Measurements from ENCODE around the gene IFNL4. TPM values are rescaled to one million over a fixed set of nuclear protein-coding genes. Genes with fewer than 3 reads are reported as not detected.
"Not testable (repeated sequence)": the region's sequence is repeated elsewhere in the genome, so short reads cannot be mapped to it uniquely, and the experiment has no call there.

The IFNL4 gene
- total and polyA plus RNA-seq, 2 donors (not counting 1 experiment from before 2014, with no cell fraction given): not detected

DNA sequence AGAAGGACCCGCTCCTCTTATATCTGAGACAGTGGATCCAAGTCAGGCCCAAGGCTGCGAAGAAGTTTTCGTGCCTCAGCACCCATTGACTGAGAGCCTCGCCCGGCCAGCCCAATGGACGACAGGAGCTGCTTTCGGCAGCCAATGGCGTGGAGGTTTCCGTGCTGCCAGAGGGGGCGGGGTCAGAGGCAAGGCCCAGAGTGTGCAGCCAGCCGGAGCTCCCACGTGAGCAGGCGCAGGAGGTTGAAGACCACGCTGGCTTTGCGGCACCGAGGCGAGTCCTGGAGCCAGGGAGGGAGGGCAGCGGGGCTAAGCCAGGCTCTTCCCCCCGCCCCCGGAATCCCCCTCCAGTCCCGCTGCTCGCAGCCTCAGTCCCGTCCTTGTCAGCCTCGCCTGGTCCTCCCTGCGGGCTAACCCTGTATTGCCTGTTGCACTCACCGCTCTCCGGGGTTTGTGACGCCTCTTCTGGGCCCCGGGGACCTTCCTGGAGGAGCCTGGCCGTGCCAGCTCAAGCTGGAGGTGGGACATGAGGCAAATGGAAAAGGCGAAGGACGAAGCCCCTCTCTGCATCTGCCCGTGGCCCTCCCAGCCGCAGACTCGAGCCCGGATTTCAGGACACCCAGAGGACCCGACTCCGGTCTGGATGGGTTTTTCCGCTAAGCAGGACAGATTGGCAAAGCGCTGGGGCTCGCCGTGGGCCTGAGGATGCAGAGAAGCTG lies 1.5 kb downstream of the IFNL4 start:
- no peaks in the 10 kb centered on the region for H3K4me1 Mint-ChIP-seq
- POLR2A ChIA-PET: no interaction called here

DNA sequence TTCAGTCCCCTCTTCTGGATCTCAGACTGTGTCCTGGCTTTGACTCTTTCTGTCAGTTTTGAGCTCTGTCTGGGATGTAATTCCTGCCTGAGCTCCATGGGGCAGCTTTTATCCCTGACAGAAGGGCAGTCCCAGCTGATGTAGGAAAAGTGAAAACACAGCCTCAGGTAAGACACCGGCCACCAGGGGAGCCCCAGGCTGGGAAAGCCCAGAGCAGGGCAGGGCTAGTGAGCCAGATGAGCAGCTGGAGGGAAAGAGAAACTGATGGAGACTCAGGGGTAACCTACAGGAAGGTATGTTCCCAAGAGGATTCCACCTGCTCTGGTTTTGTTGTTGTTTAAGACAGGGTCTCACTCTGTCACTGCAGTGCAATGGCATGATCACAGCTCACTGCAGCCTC lies 3.5 kb downstream of the IFNL4 start:
- DNase-seq: not testable (repeated sequence)

More for the DNA sequence above, 1.5 kb downstream of the IFNL4 start:
- no peak overlapping the region for H3K27ac Mint-ChIP-seq
- whole genome bisulfite sequencing (ENCODE audit: insufficient coverage): 56% methylated on average over 41 of the region's 42 CpGs
- H3K27me3 Mint-ChIP-seq: peaks cover 13% of the 10 kb centered on the region
- ATAC-seq (ENCODE audit: low read depth) (peak; percentile 58), DNase-seq (no peak)
- no peak overlapping the region for H3K27ac ChIP-seq (ENCODE audit: low read length in 2 of 2)
- peak overlapping the region; percentile 13 for H3K4me3 Mint-ChIP-seq
- no peaks in the 10 kb centered on the region for H3K9me3 Mint-ChIP-seq (ENCODE audit: insufficient read depth)
- no peaks in the 10 kb centered on the region for H3K36me3 ChIP-seq (replicated peaks in 1 of 2; ENCODE audit: control extremely low read depth in 1 of 2, control insufficient read depth in 1 of 2, extremely low read depth in 1 of 2, insufficient read depth in 2 of 2, low read length in 1 of 2)
- no peaks in the 10 kb centered on the region for H4K20me1 ChIP-seq (ENCODE audit: control insufficient read depth, insufficient read depth, low read length, poor library complexity, severe bottlenecking)
- H3K4me1 ChIP-seq (ENCODE audit: control insufficient read depth in 2 of 2, insufficient read depth in 2 of 2, low read length in 2 of 2): peaks cover 9 to 12% of the 10 kb centered on the region in 2 donors
- TF ChIP-seq, protein P1, sequence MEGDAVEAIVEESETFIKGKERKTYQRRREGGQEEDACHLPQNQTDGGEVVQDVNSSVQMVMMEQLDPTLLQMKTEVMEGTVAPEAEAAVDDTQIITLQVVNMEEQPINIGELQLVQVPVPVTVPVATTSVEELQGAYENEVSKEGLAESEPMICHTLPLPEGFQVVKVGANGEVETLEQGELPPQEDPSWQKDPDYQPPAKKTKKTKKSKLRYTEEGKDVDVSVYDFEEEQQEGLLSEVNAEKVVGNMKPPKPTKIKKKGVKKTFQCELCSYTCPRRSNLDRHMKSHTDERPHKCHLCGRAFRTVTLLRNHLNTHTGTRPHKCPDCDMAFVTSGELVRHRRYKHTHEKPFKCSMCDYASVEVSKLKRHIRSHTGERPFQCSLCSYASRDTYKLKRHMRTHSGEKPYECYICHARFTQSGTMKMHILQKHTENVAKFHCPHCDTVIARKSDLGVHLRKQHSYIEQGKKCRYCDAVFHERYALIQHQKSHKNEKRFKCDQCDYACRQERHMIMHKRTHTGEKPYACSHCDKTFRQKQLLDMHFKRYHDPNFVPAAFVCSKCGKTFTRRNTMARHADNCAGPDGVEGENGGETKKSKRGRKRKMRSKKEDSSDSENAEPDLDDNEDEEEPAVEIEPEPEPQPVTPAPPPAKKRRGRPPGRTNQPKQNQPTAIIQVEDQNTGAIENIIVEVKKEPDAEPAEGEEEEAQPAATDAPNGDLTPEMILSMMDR (IDR thresholded peaks at IDR 0.05): no peak
- TF ChIP-seq EZH2 (IDR thresholded peaks at IDR 0.05; ENCODE audit: borderline replicate concordance, insufficient read depth, low read depth, low read length, poor library complexity, severe bottlenecking): no peak
- H2AFZ ChIP-seq (ENCODE audit: insufficient read depth, low read depth, low read length, poor library complexity, severe bottlenecking): peak overlapping the region; percentile 54
- peak overlapping the region in 3 of 5 experiments; percentile 7 to 23 (median 10) for H3K4me3 ChIP-seq (ENCODE audit: control extremely low read depth in 1 of 5, extremely low read depth in 1 of 5, insufficient read depth in 1 of 5, low read depth in 2 of 5, low read length in 4 of 5)
- H3K9ac ChIP-seq (ENCODE audit: low read length): no peak overlapping the region
- intact Hi-C loops (cut with micrococcal nuclease): no loop called here
- CTCF ChIA-PET: no interaction called here
- H3K9me3 ChIP-seq (ENCODE audit: control extremely low read depth in 1 of 3, control insufficient read depth in 2 of 3, insufficient read depth in 1 of 3, low read length in 2 of 3): no peaks in the 10 kb centered on the region
- H3K79me2 ChIP-seq (ENCODE audit: control insufficient read depth, insufficient read depth, low read length): no peaks in the 10 kb centered on the region
- H3K27me3 ChIP-seq (replicated peaks in 1 of 4; ENCODE audit: control extremely low read depth in 1 of 4, control insufficient read depth in 3 of 4, insufficient read depth in 4 of 4, low read length in 3 of 4): peaks cover 0 to 15% (median 3%) of the 10 kb centered on the region in 4 experiments
- peak overlapping the region; percentile 59 for H3K4me2 ChIP-seq (replicated peaks; ENCODE audit: low read depth, low read length, poor library complexity, severe bottlenecking)

DNA sequence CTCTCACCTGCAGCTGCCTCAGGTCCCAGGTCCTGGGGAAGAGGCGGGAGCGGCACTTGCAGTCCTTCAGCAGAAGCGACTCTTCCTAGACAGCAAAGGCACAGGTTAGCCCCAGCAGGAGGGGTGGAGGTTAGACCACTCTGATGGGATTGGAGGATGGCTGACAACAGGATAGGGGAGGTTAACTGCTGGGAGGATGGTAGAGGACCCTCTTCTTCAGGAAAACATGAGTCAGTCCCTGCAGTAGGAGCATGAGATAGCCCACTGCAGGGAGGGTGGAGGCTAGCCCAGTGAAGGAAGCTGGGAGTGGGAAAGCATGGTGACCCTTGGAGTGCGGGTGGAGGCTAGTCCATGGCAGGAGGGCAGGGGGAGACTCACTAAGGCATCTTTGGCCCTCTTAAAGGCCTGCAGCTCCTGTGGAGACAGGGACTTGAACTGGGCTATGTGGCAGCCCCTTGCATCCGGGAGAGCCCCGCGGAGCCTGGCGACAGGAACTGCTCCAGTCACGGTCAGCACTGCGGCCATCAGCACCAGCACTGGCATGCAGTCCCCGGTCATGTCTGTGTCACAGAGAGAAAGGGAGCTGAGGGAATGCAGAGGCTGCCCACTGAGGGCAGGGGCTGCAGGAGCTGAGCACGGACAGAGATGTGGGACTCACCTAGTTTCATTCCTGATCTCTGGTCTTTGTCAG lies 4.1 kb downstream of the IFNL4 start, which contains the start of gene IFNL3:
Gene IFNL3 (minus strand): TSS at position 597 of the 691 bp plus-strand sequence. CDS start 39 bp downstream, at position 558.
- H3K9ac ChIP-seq (ENCODE audit: low read length); H4K20me1 ChIP-seq (ENCODE audit: control insufficient read depth, insufficient read depth, low read length, poor library complexity, severe bottlenecking); H3K4me3 Mint-ChIP-seq; CTCF ChIA-PET; H3K4me3 ChIP-seq (ENCODE audit: control extremely low read depth in 1 of 5, extremely low read depth in 1 of 5, insufficient read depth in 1 of 5, low read depth in 2 of 5, low read length in 4 of 5); H3K36me3 ChIP-seq (replicated peaks in 1 of 2; ENCODE audit: control extremely low read depth in 1 of 2, control insufficient read depth in 1 of 2, extremely low read depth in 1 of 2, insufficient read depth in 2 of 2, low read length in 1 of 2); ATAC-seq (ENCODE audit: low read depth); POLR2A ChIA-PET; intact Hi-C loops (cut with micrococcal nuclease); H3K27ac ChIP-seq (ENCODE audit: low read length in 2 of 2); H3K27ac Mint-ChIP-seq; DNase-seq; H3K4me2 ChIP-seq (replicated peaks; ENCODE audit: low read depth, low read length, poor library complexity, severe bottlenecking); H3K9me3 ChIP-seq (ENCODE audit: control extremely low read depth in 1 of 3, control insufficient read depth in 2 of 3, insufficient read depth in 1 of 3, low read length in 2 of 3); H3K79me2 ChIP-seq (ENCODE audit: control insufficient read depth, insufficient read depth, low read length); H3K9me3 Mint-ChIP-seq (ENCODE audit: insufficient read depth); H3K4me1 Mint-ChIP-seq; H2AFZ ChIP-seq (ENCODE audit: insufficient read depth, low read depth, low read length, poor library complexity, severe bottlenecking): not testable (repeated sequence)
- no CpG with 5 or more reads among the region's 12 CpGs for WGBS (ENCODE audit: insufficient coverage)
- peaks cover 9 to 12% of the 10 kb centered on the region in 2 donors for H3K4me1 ChIP-seq (ENCODE audit: control insufficient read depth in 2 of 2, insufficient read depth in 2 of 2, low read length in 2 of 2)
- peaks cover 12% of the 10 kb centered on the region for H3K27me3 Mint-ChIP-seq
- H3K27me3 ChIP-seq (replicated peaks in 1 of 4; ENCODE audit: control extremely low read depth in 1 of 4, control insufficient read depth in 3 of 4, insufficient read depth in 4 of 4, low read length in 3 of 4): peaks cover 0 to 15% (median 3%) of the 10 kb centered on the region in 4 experiments

More for the DNA sequence above, 3.5 kb downstream of the IFNL4 start:
- H3K36me3 ChIP-seq (replicated peaks in 1 of 2; ENCODE audit: control extremely low read depth in 1 of 2, control insufficient read depth in 1 of 2, extremely low read depth in 1 of 2, insufficient read depth in 2 of 2, low read length in 1 of 2); H3K9ac ChIP-seq (ENCODE audit: low read length); intact Hi-C loops (cut with micrococcal nuclease); H2AFZ ChIP-seq (ENCODE audit: insufficient read depth, low read depth, low read length, poor library complexity, severe bottlenecking); H3K4me3 Mint-ChIP-seq; H3K4me2 ChIP-seq (replicated peaks; ENCODE audit: low read depth, low read length, poor library complexity, severe bottlenecking); H3K9me3 ChIP-seq (ENCODE audit: control extremely low read depth in 1 of 3, control insufficient read depth in 2 of 3, insufficient read depth in 1 of 3, low read length in 2 of 3); POLR2A ChIA-PET; H3K79me2 ChIP-seq (ENCODE audit: control insufficient read depth, insufficient read depth, low read length); H3K4me1 Mint-ChIP-seq; H3K9me3 Mint-ChIP-seq (ENCODE audit: insufficient read depth); H3K4me3 ChIP-seq (ENCODE audit: control extremely low read depth in 1 of 5, extremely low read depth in 1 of 5, insufficient read depth in 1 of 5, low read depth in 2 of 5, low read length in 4 of 5); ATAC-seq (ENCODE audit: low read depth); H3K27ac ChIP-seq (ENCODE audit: low read length in 2 of 2); H3K27ac Mint-ChIP-seq; H4K20me1 ChIP-seq (ENCODE audit: control insufficient read depth, insufficient read depth, low read length, poor library complexity, severe bottlenecking); CTCF ChIA-PET: not testable (repeated sequence)
- peaks cover 13% of the 10 kb centered on the region for H3K27me3 Mint-ChIP-seq
- Histone ChIP-seq H3K4me1 (ENCODE audit: control insufficient read depth in 2 of 2, insufficient read depth in 2 of 2, low read length in 2 of 2) (peaks cover 9 to 12% of the 10 kb centered on the region in 2 donors), H3K27me3 (replicated peaks in 1 of 4; ENCODE audit: control extremely low read depth in 1 of 4, control insufficient read depth in 3 of 4, insufficient read depth in 4 of 4, low read length in 3 of 4) (peaks cover 0 to 15% (median 3%) of the 10 kb centered on the region in 4 experiments)
- no CpG with 5 or more reads among the region's 1 CpG for WGBS (ENCODE audit: insufficient coverage)
